Activated CD8-positive, alpha-beta T cell treated with anti-CD3 and anti-CD28 coated beads, Interleukin-2, amount 10 ng/mL, durations not matched to agents 7 days and 5 days (primary cell): Measurements from ENCODE around the gene PCDHGB7. TPM values are rescaled to one million over a fixed set of nuclear protein-coding genes. Genes with fewer than 3 reads are reported as not detected.
A peak's percentile ranks its signal among the peaks of the same experiment; 100 is the strongest.
"Not testable (repeated sequence)": the region's sequence is repeated elsewhere in the genome, so short reads cannot be mapped to it uniquely, and the experiment has no call there.

Experiments used
- ATAC-seq: fragments of 150-1000 bp; cut with Tn5 transposase; one replicate; pipeline ENCODE4 v1.10.0; 2021; ENCODE audit warnings: moderate library complexity
- CTCF ChIA-PET: fragments of 350-600 bp; sonication (Branson Sonifier 250); formaldehyde crosslinking; loops from one replicate; lab custom pipeline; 2021; ENCODE audit warnings: antibody characterized with exemption; lab: Charles Lee
- POLR2A ChIA-PET: fragments of 350-600 bp; sonication (Branson Sonifier 250); formaldehyde crosslinking; loops from one replicate; lab custom pipeline; 2021; ENCODE audit warnings: antibody characterized with exemption; lab: Charles Lee
- DNase-seq: peaks from one replicate; pipeline ENCODE4 v3.0.0-alpha.2; 2020
- H3K27ac Mint-ChIP-seq: one replicate; pipeline ENCODE4 v1.8.0; 2021; ENCODE audit warnings: mild to moderate bottlenecking, mixed read lengths
- H3K27me3 Mint-ChIP-seq: one replicate; pipeline ENCODE4 v1.8.0; 2021; ENCODE audit warnings: low read depth, mixed read lengths
- H3K36me3 Mint-ChIP-seq: one replicate; pipeline ENCODE4 v1.8.0; 2021; ENCODE audit warnings: low read depth, mixed read lengths
- H3K4me1 Mint-ChIP-seq: one replicate; pipeline ENCODE4 v1.8.0; 2021; ENCODE audit warnings: low read depth, mixed read lengths
- H3K4me3 Mint-ChIP-seq: one replicate; pipeline ENCODE4 v1.8.0; 2021; ENCODE audit warnings: mild to moderate bottlenecking, mixed read lengths
- H3K9me3 Mint-ChIP-seq: one replicate; pipeline ENCODE4 v1.8.0; 2022; ENCODE audit warnings: mixed read lengths; ENCODE audit not compliant: insufficient read depth
- total RNA-seq, 2 experiments: library from RNA; stranded (reverse); gene quantifications; one replicate each; pipeline ENCODE4 v1.2.3, GENCODE V29; 2021

The PCDHGB7 gene
- not detected for total RNA-seq

DNA sequence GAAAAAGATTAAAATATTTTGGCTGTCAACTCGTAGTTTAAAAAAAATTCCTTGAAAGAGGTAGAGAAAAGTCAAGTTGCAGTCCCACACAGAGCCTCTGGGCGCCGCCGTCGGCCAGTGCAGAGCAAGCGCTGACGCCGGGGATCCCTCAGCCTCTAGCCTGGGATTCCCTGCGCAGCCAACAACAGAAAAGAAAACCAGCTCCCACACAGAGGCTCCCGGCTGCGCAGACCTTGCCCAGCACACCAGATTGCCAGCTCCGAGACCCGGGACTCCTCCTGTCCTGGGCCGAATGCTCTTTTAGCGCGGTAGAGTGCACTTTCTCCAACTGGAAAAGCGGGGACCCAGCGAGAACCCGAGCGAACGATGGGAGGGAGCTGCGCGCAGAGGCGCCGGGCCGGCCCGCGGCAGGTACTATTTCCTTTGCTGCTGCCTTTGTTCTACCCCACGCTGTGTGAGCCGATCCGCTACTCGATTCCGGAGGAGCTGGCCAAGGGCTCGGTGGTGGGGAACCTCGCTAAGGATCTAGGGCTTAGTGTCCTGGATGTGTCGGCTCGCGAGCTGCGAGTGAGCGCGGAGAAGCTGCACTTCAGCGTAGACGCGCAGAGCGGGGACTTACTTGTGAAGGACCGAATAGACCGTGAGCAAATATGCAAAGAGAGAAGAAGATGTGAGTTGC is at the start of gene PCDHGB7:
TSS of gene PCDHGB7 (plus strand) at position 184 of the 679 bp plus-strand sequence. CDS start at position 367, 183 bp downstream.
- Mint-ChIP-seq H3K9me3 (peaks cover 27% of the 10 kb centered on the region), H3K36me3 (peaks cover 35% of the 10 kb centered on the region), H3K27me3 (peaks cover 71% of the 10 kb centered on the region), H3K27ac (peak within 1 kb of the TSS; percentile 18), H3K4me1 (peaks cover 30% of the 10 kb centered on the region), H3K4me3 (peak within 1 kb of the TSS; percentile 23)
- DNase-seq (peak; percentile 52), ATAC-seq (peak; percentile 64)
- CTCF ChIA-PET, result interaction anchor here (1.0 to 2.6 kb wide), 5 partner anchors 10 to 146 kb away, joined by 3 to 12 read pairs (median 8); partner anchors contain the start of genes PCDHGB6 and TAF7
- POLR2A ChIA-PET, result not testable (repeated sequence)

DNA sequence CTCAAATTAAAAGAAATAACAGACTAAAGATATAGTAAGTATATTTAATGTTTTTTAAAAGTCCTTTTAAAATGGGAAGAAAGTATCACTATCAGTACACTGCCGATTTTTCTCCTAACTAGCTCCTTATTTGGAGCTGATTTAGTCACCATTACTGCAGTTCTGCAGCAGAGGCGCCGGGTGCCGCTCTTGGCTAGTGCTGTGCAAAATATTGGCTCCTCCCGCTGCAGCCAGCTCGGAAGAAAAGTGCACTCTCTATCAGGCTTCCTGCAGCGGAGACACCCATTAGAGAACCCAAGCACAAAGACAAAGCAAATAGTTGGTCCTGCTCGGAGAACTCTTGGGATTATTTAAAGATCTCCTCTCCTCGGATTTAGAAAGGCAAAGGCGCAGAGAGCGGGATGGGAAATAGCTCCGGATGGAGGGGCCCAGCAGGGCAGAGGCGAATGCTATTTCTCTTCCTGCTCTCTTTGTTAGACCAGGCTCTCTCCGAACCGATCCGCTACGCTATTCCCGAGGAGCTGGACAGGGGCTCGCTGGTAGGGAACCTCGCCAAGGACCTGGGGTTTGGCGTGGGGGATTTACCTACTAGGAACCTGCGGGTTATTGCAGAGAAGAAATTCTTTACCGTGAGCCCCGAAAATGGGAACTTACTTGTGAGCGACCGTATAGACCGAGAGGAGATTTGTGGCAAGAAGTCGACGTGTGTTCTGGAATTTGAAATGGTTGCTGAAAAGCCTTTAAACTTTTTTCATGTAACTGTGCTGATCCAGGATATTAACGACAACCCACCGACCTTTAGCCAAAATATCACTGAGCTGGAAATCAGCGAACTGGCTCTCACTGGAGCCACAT is 47.3 kb upstream of the PCDHGB7 start, which contains the start of gene PCDHGB3:
TSS of gene PCDHGB3 (plus strand) at position 249 of the 855 bp plus-strand sequence. CDS start at position 402, 153 bp downstream.
- CTCF ChIA-PET, result interaction anchor here (0.8 to 2.2 kb wide), 21 partner anchors 10 to 197 kb away, joined by 3 to 22 read pairs (median 5); partner anchors contain the start of genes PCDHGA1, PCDHGA10, PCDHGA11 and PCDHGA12

GRCh38 chr5:141371572-141372475 is 45.7 kb upstream of the PCDHGB7 start:
- ATAC-seq (no peak), DNase-seq (no peak)
- Mint-ChIP-seq H3K36me3 (peaks cover 9% of the 10 kb centered on the region), H3K4me1 (peaks cover 8% of the 10 kb centered on the region), H3K4me3 (no peak overlapping the region), H3K27ac (no peak overlapping the region), H3K9me3 (peaks cover 18% of the 10 kb centered on the region), H3K27me3 (peaks cover 39% of the 10 kb centered on the region)
- POLR2A ChIA-PET, result interaction anchor here (0.6 kb wide), 1 partner anchor 1070 kb away, joined by 3 read pairs; no protein-coding TSS in a partner anchor
- CTCF ChIA-PET, result interaction anchor here (0.7 to 1.7 kb wide), 4 partner anchors 28 to 59 kb away, joined by 3 to 6 read pairs (median 6); partner anchors contain the start of genes PCDHGA10, PCDHGA11, PCDHGA12 and PCDHGA3

More for the DNA sequence above, 47.3 kb upstream of the PCDHGB7 start, which contains the start of gene PCDHGB3:
- DNase-seq, result peak; percentile 52
- peaks cover 15% of the 10 kb centered on the region for H3K36me3 Mint-ChIP-seq
- POLR2A ChIA-PET, result interaction anchor here (0.7 kb wide), 1 partner anchor 51 kb away, joined by 3 read pairs; no protein-coding TSS in a partner anchor
- peak within 1 kb of the TSS; percentile 63 for H3K4me3 Mint-ChIP-seq
- ATAC-seq, result peak; percentile 57
- H3K4me1 Mint-ChIP-seq, result peaks cover 8% of the 10 kb centered on the region
- no peak within 1 kb of the TSS for H3K27ac Mint-ChIP-seq
- peaks cover 45% of the 10 kb centered on the region for H3K27me3 Mint-ChIP-seq
- H3K9me3 Mint-ChIP-seq, result peaks cover 27% of the 10 kb centered on the region

GRCh38 chr5:141373673-141374317 is 43.7 kb upstream of the PCDHGB7 start, which contains the start of gene PCDHGA6:
TSS of gene PCDHGA6 (plus strand) at chr5:141373891. CDS start at chr5:141374084, 193 bp downstream.
- peaks cover 18% of the 10 kb centered on the region for H3K9me3 Mint-ChIP-seq
- H3K27me3 Mint-ChIP-seq, result peaks cover 38% of the 10 kb centered on the region
- H3K4me1 Mint-ChIP-seq, result peaks cover 8% of the 10 kb centered on the region
- no peak within 1 kb of the TSS for H3K27ac Mint-ChIP-seq
- peak within 1 kb of the TSS; percentile 2 for H3K4me3 Mint-ChIP-seq
- no peak for DNase-seq
- ChIA-PET CTCF (interaction anchor here (1.2 to 1.7 kb wide), 4 partner anchors 10 to 190 kb away, joined by 3 to 5 read pairs (median 4); partner anchors contain the start of gene PCDHGB5), POLR2A (no interaction called here)
- peaks cover 9% of the 10 kb centered on the region for H3K36me3 Mint-ChIP-seq
- no peak for ATAC-seq

DNA sequence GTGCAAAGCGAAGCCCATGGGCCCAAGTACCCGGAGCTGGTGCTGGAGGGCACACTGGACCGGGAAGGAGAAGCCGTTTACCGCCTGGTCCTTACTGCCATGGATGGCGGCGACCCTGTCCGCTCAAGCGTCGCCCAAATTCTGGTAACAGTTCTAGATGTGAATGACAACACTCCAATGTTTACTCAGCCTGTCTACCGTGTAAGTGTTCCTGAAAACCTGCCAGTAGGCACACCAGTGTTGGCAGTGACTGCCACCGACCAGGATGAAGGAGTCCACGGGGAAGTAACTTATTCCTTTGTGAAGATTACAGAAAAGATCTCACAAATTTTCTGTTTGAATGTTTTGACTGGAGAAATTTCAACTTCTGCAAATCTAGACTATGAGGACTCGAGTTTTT is 42.9 kb upstream of the PCDHGB7 start:
- ChIA-PET CTCF (interaction anchor here (1.1 to 1.7 kb wide), 5 partner anchors 9 to 189 kb away, joined by 3 to 5 read pairs (median 4); partner anchors contain the start of gene PCDHGB5), POLR2A (no interaction called here)
- H3K27ac Mint-ChIP-seq, result no peak overlapping the region
- H3K27me3 Mint-ChIP-seq, result peaks cover 35% of the 10 kb centered on the region
- H3K4me1 Mint-ChIP-seq, result peaks cover 8% of the 10 kb centered on the region
- peaks cover 9% of the 10 kb centered on the region for H3K36me3 Mint-ChIP-seq
- no peak for DNase-seq
- peaks cover 13% of the 10 kb centered on the region for H3K9me3 Mint-ChIP-seq
- no peak overlapping the region for H3K4me3 Mint-ChIP-seq
- no peak for ATAC-seq

GRCh38 chr5:141375444-141376155 is 41.9 kb upstream of the PCDHGB7 start:
- DNase-seq, H3K4me3 Mint-ChIP-seq, ATAC-seq, H3K27ac Mint-ChIP-seq, H3K4me1 Mint-ChIP-seq, POLR2A ChIA-PET, H3K36me3 Mint-ChIP-seq: not testable (repeated sequence)
- CTCF ChIA-PET, result interaction anchor here (1.1 to 1.4 kb wide), 3 partner anchors 20 to 182 kb away, joined by 3 to 4 read pairs (median 3); partner anchors contain the start of gene PCDHGB5
- Mint-ChIP-seq H3K27me3 (peaks cover 28% of the 10 kb centered on the region), H3K9me3 (peaks cover 15% of the 10 kb centered on the region)

DNA sequence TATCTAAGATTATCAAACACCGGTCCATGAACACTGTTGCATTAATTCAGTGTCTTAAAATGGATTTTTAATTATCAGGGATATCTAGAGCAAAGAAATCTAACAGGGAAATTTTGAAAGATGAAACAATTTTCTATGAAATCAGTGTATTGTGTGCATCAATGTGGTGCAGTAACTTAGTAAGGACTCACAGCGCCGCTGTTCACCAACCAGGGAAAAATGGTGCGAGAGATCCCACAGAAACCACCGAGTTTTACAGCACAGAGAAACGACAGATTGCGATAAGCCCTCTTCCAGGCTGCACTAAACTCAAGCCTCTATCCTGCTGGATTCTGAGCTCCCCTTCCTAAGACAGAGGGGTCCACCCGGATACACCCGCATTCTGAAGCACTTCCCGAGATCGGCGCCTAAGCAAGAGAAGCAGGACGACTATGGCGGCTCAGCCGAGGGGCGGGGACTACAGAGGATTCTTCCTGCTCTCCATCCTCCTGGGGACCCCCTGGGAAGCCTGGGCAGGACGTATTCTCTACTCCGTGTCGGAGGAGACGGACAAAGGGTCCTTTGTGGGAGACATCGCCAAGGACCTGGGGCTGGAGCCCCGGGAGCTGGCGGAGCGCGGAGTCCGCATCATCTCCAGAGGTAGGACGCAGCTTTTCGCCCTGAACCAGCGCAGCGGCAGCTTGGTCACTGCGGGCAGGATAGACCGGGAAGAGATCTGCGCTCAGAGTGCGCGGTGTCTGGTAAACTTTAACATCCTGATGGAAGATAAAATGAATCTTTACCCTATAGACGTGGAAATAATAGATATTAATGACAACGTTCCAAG is 34.8 kb upstream of the PCDHGB7 start, which contains the start of gene PCDHGA7:
TSS of gene PCDHGA7 (plus strand) at position 274 of the 826 bp plus-strand sequence. CDS start at position 432, 158 bp downstream.
- Mint-ChIP-seq H3K9me3 (peaks cover 20% of the 10 kb centered on the region), H3K27ac (no peak within 1 kb of the TSS), H3K4me1 (no peaks in the 10 kb centered on the region), H3K36me3 (peaks cover 2% of the 10 kb centered on the region), H3K27me3 (peaks cover 35% of the 10 kb centered on the region), H3K4me3 (peak within 1 kb of the TSS; percentile 36)
- ATAC-seq (no peak), DNase-seq (no peak)
- POLR2A ChIA-PET, result no interaction called here
- CTCF ChIA-PET, result interaction anchor here (1.5 to 1.7 kb wide), 2 partner anchors 8 to 13 kb away, joined by 4 to 5 read pairs; partner anchors contain the start of genes PCDHGA6 and PCDHGB3

- POLR2A ChIA-PET, result no interaction called here
- Mint-ChIP-seq H3K27me3 (peaks cover 37% of the 10 kb centered on the region), H3K36me3 (peaks cover 2% of the 10 kb centered on the region), H3K4me3 (no peak overlapping the region), H3K9me3 (peaks cover 21% of the 10 kb centered on the region), H3K27ac (no peak overlapping the region), H3K4me1 (no peaks in the 10 kb centered on the region)
- CTCF ChIA-PET, result interaction anchor here (1.5 to 1.7 kb wide), 2 partner anchors 9 to 13 kb away, joined by 4 to 5 read pairs; partner anchors contain the start of genes PCDHGA6 and PCDHGB3
- DNase-seq (no peak), ATAC-seq (no peak)
These were observed 34.1 kb upstream of the PCDHGB7 start for GRCh38 chr5:141383345-141383744.
